Left lung (tissue), 10 donors: ENCODE results near the gene PIK3R1. TPM values are rescaled to one million over a fixed set of nuclear protein-coding genes. Genes with fewer than 3 reads are reported as not detected.

Experiments
- ATAC-seq: fragments of 200-7000 bp; cut with Tn5 transposase; one replicate; pipeline ENCODE4 v1.9.1; 2020; ENCODE audit warnings: moderate library complexity
- DNase-seq, 4 donors: peaks; one replicate each; pipeline ENCODE4 v3.0.0-alpha.2; 2013 to 2020
- H3K27ac ChIP-seq, 2 donors: fragments of 200-600 bp; sonication (generic) in 1 of 2; one replicate each; pipeline versions ENCODE4 v1.5.0 to v1.8.0; 2020 to 2021
- H3K27me3 ChIP-seq, 2 donors: fragments of 200-600 bp; sonication (generic) in 1 of 2; one replicate each; pipeline versions ENCODE4 v1.5.0 to v1.8.0; 2020 to 2021
- H3K36me3 ChIP-seq, 2 donors: fragments of 200-600 bp; sonication (generic) in 1 of 2; one replicate each; pipeline versions ENCODE4 v1.5.0 to v1.8.0; 2020 to 2021
- H3K4me1 ChIP-seq, 2 donors: fragments of 200-600 bp; one replicate each; pipeline ENCODE4 v1.8.0; 2021
- H3K4me3 ChIP-seq, 2 donors: fragments of 200-600 bp; sonication (generic) in 1 of 2; one replicate each; pipeline versions ENCODE4 v1.5.0 to v1.8.0; 2020 to 2021; ENCODE audit warnings: mild to moderate bottlenecking in 1 of 2
- H3K9me3 ChIP-seq, 2 donors: fragments of 200-600 bp; sonication (generic) in 1 of 2; one replicate each; pipeline versions ENCODE4 v1.5.0 to v1.8.0; 2020 to 2021
- CTCF ChIP-seq, 2 donors: fragments of 200-600 bp; sonication (generic) in 1 of 2; IDR thresholded peaks; one replicate each; pipeline versions ENCODE4 v1.5.0 to v1.8.0; 2021; ENCODE audit warnings: antibody characterized with exemption in 2 of 2
- intact Hi-C, 2 donors: fragments of 100-400 bp; cut with DNase I; formaldehyde crosslinking; loops; one replicate each; pipeline versions ENCODE4 v1.11.2 to v1.14.2; 2022
- polyA plus RNA-seq, 6 donors: library from polyadenylated mRNA; unstranded; fragments of 120-200 nt; gene quantifications; one replicate each; pipeline ENCODE4 v1.2.1, GENCODE V29; 2013; ENCODE audit not compliant: insufficient read length in 6 of 6
- total RNA-seq, 2 donors: library from RNA; stranded (reverse); fragmentation: NEBNext Ultra II Directional; extraction: Animal tissue kit (Norgen Biotek cat#: 25700); gene quantifications; one replicate each; pipeline ENCODE4 v1.2.1, GENCODE V29; 2021
- donor health status: DM: no; HTN: yes; CAD: no.
- donor health status: DM: no; HTN: no; CAD: no.

The PIK3R1 gene
- total and polyA plus RNA-seq, 8 donors = 70.9 to 92.9 (median 80.5) TPM

DNA sequence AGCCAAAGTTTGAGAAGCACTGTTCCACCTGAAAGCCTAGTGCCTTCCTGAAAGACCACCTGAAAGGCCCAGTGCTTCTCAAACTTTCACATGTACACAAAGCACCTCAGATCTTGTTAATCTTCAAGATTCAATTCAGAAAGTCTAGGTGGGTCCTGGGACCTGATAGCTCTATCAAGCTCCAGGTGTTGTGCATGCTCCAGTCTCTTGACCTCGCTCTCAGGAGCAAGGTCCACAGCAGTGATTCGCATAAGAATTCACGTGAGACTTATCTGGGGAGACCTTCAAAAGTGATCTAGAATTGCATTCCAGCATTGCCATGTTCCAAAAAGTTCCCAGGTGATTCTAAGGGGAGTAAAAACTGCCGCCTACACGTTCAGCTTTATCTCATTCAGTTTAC, 102.1 kb downstream of the PIK3R1 start:
- no peaks in the 10 kb centered on the region for H3K9me3 ChIP-seq
- no peaks in the 10 kb centered on the region for H3K27me3 ChIP-seq
- H3K27ac ChIP-seq = no peak overlapping the region
- no peak for DNase-seq
- H3K36me3 ChIP-seq = no peaks in the 10 kb centered on the region
- intact Hi-C loops = no loop called here
- peaks cover 0 to 5% of the 10 kb centered on the region in 2 donors for H3K4me1 ChIP-seq
- ATAC-seq = no peak
- TF ChIP-seq CTCF (IDR thresholded peaks at IDR 0.05) = no peak
- H3K4me3 ChIP-seq = no peak overlapping the region

GRCh38 chr5:68318955-68319705, 103.6 kb downstream of the PIK3R1 start:
- Histone ChIP-seq H3K27ac (no peak overlapping the region), H3K9me3 (no peaks in the 10 kb centered on the region), H3K27me3 (no peaks in the 10 kb centered on the region), H3K36me3 (no peaks in the 10 kb centered on the region), H3K4me3 (no peak overlapping the region), H3K4me1 (peaks cover 0 to 5% of the 10 kb centered on the region in 2 donors)
- ATAC-seq = no peak
- intact Hi-C loops = no loop called here
- no peak for DNase-seq
- no peak for TF ChIP-seq CTCF (IDR thresholded peaks at IDR 0.05)

- TF ChIP-seq CTCF (IDR thresholded peaks at IDR 0.05) = no peak
- Histone ChIP-seq H3K9me3 (no peaks in the 10 kb centered on the region), H3K4me1 (peaks cover 0 to 5% of the 10 kb centered on the region in 2 donors), H3K36me3 (no peaks in the 10 kb centered on the region), H3K4me3 (no peak overlapping the region), H3K27ac (no peak overlapping the region), H3K27me3 (no peaks in the 10 kb centered on the region)
- intact Hi-C loops = no loop called here
- ATAC-seq (peak; percentile 23), DNase-seq (no peak)
These were observed 104.3 kb downstream of the PIK3R1 start for GRCh38 chr5:68319706-68320412.

GRCh38 chr5:68320413-68320986, 104.9 kb downstream of the PIK3R1 start:
- Histone ChIP-seq H3K9me3 (no peaks in the 10 kb centered on the region), H3K4me3 (no peak overlapping the region), H3K4me1 (peaks cover 0 to 5% of the 10 kb centered on the region in 2 donors), H3K27ac (no peak overlapping the region), H3K27me3 (no peaks in the 10 kb centered on the region), H3K36me3 (no peaks in the 10 kb centered on the region)
- intact Hi-C loops = no loop called here
- DNase-seq (no peak), ATAC-seq (no peak)
- no peak for TF ChIP-seq CTCF (IDR thresholded peaks at IDR 0.05)

DNA sequence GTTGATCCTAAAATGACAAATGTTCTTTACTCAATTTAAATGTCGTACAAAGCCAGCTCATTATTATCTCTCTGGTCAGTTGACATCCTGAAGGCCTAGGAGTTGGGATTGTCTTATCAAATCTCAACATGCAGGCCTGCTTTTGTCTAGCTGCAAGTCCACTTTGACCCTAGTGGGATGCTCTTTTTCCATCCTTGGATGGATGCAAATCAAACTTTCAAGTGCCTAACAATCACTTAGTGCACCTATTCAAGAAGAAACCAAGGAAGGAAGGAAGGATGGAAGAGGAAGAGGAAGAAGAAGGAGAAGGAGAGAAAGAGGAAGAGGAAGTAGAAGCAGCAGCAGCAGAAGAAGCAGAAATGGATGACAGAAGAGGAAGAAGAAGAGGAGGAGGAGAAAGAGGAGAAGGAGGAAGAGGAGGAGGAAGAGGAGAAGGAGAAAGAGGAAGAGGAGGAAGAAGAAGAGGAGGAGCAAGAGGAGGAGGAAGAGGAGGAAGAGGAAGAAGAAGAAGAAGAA, 109.6 kb downstream of the PIK3R1 start:
- Histone ChIP-seq H3K4me3 (no peak overlapping the region), H3K27ac (peak overlapping the region in 1 of 2 donors; percentile 23), H3K27me3 (no peaks in the 10 kb centered on the region), H3K4me1 (peaks cover 0 to 9% of the 10 kb centered on the region in 2 donors), H3K9me3 (no peaks in the 10 kb centered on the region), H3K36me3 (no peaks in the 10 kb centered on the region)
- ATAC-seq (no peak), DNase-seq (no peak)
- intact Hi-C loops = no loop called here
- no peak for TF ChIP-seq CTCF (IDR thresholded peaks at IDR 0.05)
